GM18519 (cell line): ENCODE measurements around the gene TRDMT1.

ENCODE experiments used
- ATAC-seq: cut with Tn5 transposase; IDR thresholded peaks from one replicate; pipeline ENCODE4 v1.9.1; 2021; ENCODE audit warnings: mild to moderate bottlenecking, moderate library complexity; ENCODE audit not compliant: unreplicated experiment, low FRiP score

Gene TRDMT1

GRCh38 chr10:17213646-17214349 lies 12.3 kb upstream of the TRDMT1 start:
- ATAC-seq: no peak

- ATAC-seq: no peak
Measured at GRCh38 chr10:17212802-17213221, 11.3 kb upstream of the TRDMT1 start.

- ATAC-seq: no peak
Measured at GRCh38 chr10:17210361-17210760, 8.9 kb upstream of the TRDMT1 start.

- ATAC-seq: no peak
Measured at GRCh38 chr10:17209881-17210280, 8.4 kb upstream of the TRDMT1 start.

- ATAC-seq: no peak
Measured at GRCh38 chr10:17209302-17209701, 7.8 kb upstream of the TRDMT1 start.

GRCh38 chr10:17208476-17208875 lies 7.0 kb upstream of the TRDMT1 start:
- ATAC-seq: no peak

- ATAC-seq: peak; percentile 46
Measured at GRCh38 chr10:17206210-17206709, 4.8 kb upstream of the TRDMT1 start.

GRCh38 chr10:17203416-17203815 lies 1.9 kb upstream of the TRDMT1 start:
- ATAC-seq: no peak

GRCh38 chr10:17202999-17203398 lies 1.5 kb upstream of the TRDMT1 start:
- no peak for ATAC-seq

- ATAC-seq: no peak
Measured at GRCh38 chr10:17202506-17202905, 1.0 kb upstream of the TRDMT1 start.

GRCh38 chr10:17201794-17202116 lies 283 bp upstream of the TRDMT1 start:
- ATAC-seq: no peak

GRCh38 chr10:17200001-17200911 lies 1.2 kb downstream of the TRDMT1 start:
- ATAC-seq: no peak

GRCh38 chr10:17199351-17199804 lies 2.1 kb downstream of the TRDMT1 start:
- ATAC-seq: no peak

GRCh38 chr10:17196573-17196972 lies 4.9 kb downstream of the TRDMT1 start:
- no peak for ATAC-seq

GRCh38 chr10:17196045-17196444 lies 5.4 kb downstream of the TRDMT1 start:
- no peak for ATAC-seq

GRCh38 chr10:17195083-17195482 lies 6.4 kb downstream of the TRDMT1 start:
- ATAC-seq: no peak

GRCh38 chr10:17190602-17191001 lies 10.9 kb downstream of the TRDMT1 start:
- ATAC-seq: no peak

GRCh38 chr10:17188644-17189172 lies 12.8 kb downstream of the TRDMT1 start:
- ATAC-seq: no peak

GRCh38 chr10:17185873-17186272 lies 15.6 kb downstream of the TRDMT1 start:
- ATAC-seq: no peak

- no peak for ATAC-seq
Measured at GRCh38 chr10:17183110-17183509, 18.4 kb downstream of the TRDMT1 start.

- ATAC-seq: no peak
Measured at GRCh38 chr10:17181751-17182150, 19.7 kb downstream of the TRDMT1 start.
